Stimulated activated CD8-positive, alpha-beta memory T cell treated with anti-CD3 and anti-CD28 coated beads, Interleukin-15, amount 100 ng/mL, for 48 hours (primary cell): Measurements from ENCODE around the gene CCDC83.
"Not testable (repeated sequence)": the region's sequence is repeated elsewhere in the genome, so short reads cannot be mapped to it uniquely, and the experiment has no call there.

Experiments used
- DNase-seq, 2 donors: peaks; one replicate each; pipeline ENCODE4 v3.0.0-alpha.2; 2020; ENCODE audit warnings: low read depth in 2 of 2

Gene CCDC83

GRCh38 chr11:85941380-85941973 lies 86.3 kb downstream of the CCDC83 start:
- DNase-seq, result peak; percentile 17 to 18

- DNase-seq, result no peak
Observed at GRCh38 chr11:85945296-85945695, 90.1 kb downstream of the CCDC83 start.

GRCh38 chr11:85945788-85946187 lies 90.6 kb downstream of the CCDC83 start:
- no peak for DNase-seq

GRCh38 chr11:85946221-85946620 lies 91.0 kb downstream of the CCDC83 start:
- DNase-seq, result no peak

GRCh38 chr11:85947431-85948272 lies 92.5 kb downstream of the CCDC83 start:
- peak; percentile 25 to 32 for DNase-seq

- no peak for DNase-seq
Observed at GRCh38 chr11:85948884-85949283, 93.7 kb downstream of the CCDC83 start.

GRCh38 chr11:85949798-85950197 lies 94.6 kb downstream of the CCDC83 start:
- no peak for DNase-seq

GRCh38 chr11:85950317-85951048 lies 95.3 kb downstream of the CCDC83 start:
- no peak for DNase-seq

GRCh38 chr11:85951049-85951405 lies 95.8 kb downstream of the CCDC83 start:
- no peak for DNase-seq

- no peak for DNase-seq
Observed at GRCh38 chr11:85951428-85952107, 96.4 kb downstream of the CCDC83 start.

GRCh38 chr11:85952108-85952485 lies 96.9 kb downstream of the CCDC83 start:
- not testable (repeated sequence) for DNase-seq

GRCh38 chr11:85953491-85954143 lies 98.4 kb downstream of the CCDC83 start:
- no peak for DNase-seq

GRCh38 chr11:85955531-85955930 lies 100.3 kb downstream of the CCDC83 start:
- no peak for DNase-seq

GRCh38 chr11:85960678-85961077 lies 105.5 kb downstream of the CCDC83 start:
- no peak for DNase-seq

- DNase-seq, result no peak
Observed at GRCh38 chr11:85961130-85961529, 105.9 kb downstream of the CCDC83 start.

- DNase-seq, result no peak
Observed at GRCh38 chr11:85961930-85962363, 106.8 kb downstream of the CCDC83 start.

GRCh38 chr11:85965202-85965601 lies 110.0 kb downstream of the CCDC83 start:
- DNase-seq, result no peak

GRCh38 chr11:85967457-85967856 lies 112.3 kb downstream of the CCDC83 start:
- DNase-seq, result no peak
